ENCODE measurements around the gene TRIP4.

TRIP4 gene

DNA sequence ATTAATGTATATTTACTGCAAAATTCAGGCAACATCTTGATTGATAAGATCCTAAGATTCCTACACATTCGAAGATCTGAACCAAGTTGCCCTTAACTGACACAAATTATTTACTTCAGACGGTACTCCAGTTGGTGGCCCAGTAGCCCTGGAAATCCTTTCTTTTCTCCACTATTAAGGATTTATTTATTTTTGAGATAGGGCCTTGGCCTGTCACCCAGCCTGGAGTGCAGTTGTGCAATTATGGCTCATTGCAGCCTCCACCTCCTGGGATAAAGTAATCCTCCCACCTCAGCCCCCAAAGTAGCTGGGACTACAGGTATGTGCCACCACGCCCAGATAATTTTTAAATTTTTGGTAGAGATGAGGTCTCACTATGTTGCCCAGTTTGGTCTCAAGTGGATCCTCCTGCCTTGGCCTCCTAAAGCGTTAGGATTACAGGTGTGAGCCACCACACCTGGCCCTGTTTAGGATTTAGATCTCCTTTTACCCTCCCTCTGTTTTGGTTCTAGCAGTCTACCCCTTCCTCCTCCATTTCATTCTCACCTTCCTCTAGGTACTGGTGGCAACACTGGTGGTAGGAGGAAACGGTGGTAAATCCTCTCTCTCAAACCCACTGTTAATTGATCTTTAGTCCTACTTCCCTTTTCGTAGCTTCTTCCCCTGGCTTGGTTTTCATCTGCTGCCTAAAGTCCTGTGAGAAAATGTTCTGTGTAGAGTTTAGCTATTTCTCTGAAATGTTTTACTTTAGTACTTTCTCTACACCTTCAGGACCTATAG lies 60.1 kb downstream of the TRIP4 start:
- DNase-seq (ENCODE audit: low read depth): no peak

DNA sequence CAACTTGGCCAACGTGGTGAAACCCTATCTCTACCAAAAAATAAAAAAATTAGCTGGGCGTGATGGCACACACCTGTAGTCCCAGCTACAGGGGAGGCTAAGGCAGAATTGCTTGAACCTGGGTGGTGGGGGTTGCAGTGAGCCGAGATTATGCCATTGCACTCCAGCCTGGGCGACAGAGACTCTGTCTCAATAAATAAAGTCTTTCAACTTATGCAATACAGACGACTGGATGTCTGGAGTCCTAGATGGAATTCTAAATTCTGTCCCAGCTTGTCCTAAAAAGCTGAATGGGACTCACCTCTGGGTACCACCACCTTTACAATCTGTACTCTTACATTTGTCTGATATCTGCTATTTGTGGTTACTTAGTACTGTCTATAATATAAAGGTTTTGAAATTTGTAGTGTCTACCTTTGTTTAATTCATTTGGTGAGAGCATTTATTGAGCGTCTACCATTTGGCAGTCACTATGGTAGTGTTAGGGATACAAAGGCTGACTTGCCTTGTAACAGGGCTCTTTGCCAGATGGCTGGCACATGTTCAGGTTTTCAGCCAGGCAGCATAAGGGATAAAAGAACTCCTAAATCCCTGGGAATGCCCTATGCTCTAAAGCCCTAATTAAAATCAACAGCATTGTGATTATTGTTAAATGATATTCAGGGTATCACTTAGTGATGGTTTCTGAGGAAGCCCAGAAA lies 65.5 kb downstream of the TRIP4 start:
- DNase-seq (ENCODE audit: low read depth): peak; percentile 37

DNA sequence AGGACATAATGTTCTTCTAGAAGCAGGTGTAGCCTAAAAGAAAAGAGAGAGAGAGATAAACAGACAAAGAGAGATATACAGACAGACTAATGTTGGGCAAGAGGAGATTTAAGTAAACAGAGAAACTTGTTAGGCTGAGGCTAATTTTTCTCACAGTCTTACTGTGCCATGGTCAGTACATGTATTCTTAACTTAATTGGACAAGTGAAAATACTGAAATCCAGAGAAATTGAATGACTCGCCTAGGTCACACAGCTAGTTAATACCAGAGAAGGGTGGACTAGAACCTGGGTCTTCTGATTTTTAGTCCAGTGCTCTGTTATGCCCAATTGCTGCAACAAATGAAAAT lies 66.0 kb downstream of the TRIP4 start:
- DNase-seq (ENCODE audit: low read depth): peak; percentile 47

DNA sequence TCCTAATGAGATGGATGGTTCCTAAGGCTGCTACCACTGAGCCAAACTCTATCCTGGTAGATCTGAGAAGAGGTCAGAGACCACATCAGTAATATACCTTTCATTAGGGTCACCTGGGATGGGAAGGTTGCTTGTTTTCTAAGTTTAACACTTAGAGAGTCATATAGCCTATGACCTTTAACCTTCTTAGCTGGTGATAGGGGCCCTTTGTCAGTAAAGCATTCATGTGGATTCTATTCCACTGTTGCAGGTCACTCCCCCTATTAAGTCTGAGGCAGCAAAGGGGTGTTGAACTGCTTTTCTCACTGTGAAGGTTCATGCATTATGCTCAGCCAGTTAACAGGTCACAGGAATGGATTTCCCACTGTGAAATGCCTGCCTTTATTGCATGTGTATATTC lies 66.6 kb downstream of the TRIP4 start:
- DNase-seq (ENCODE audit: low read depth): no peak

DNA sequence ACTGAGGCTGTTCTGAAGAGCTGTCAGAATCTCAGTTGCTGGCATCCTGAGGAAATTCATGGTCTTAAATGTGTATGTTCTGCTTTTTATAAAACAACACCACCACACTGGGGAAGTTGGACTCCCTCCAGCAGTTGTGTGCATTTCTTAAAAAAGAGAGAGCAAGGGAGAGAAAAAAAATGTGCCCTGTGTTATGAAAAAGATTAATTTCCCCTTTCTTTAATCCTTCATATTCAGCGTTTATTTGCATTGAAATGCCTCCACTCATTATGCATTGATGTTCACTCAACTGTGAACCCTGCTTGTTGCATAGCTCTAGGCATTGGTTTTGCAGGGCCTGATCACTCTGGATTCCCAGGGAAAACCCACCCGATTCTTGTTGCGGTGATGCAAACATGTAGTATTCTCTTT lies 68.3 kb downstream of the TRIP4 start:
- DNase-seq (ENCODE audit: low read depth): peak; percentile 42

DNA sequence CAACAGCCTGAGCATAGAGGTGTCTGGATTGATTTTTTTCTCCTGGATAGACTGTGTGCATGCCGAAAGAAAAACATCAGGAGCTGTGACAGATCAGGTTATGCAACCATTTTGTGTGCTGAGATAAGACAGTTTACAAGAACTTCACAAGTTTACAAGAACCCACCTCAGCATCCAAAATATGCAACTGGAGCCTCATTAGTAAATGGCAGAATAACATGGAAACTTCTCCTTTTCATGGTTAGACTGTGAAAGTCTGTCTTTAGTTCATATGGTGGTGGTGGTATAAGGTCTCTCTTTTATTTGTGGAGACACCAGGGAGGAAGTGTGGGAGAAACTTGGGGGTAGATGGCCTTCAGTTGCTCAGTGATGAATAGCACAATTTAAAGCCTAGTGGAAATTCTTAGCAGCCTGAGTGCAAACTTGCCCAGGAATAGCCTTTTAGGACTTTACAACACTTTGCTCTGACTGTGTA lies 69.0 kb downstream of the TRIP4 start:
- DNase-seq (ENCODE audit: low read depth): peak; percentile 72

DNA sequence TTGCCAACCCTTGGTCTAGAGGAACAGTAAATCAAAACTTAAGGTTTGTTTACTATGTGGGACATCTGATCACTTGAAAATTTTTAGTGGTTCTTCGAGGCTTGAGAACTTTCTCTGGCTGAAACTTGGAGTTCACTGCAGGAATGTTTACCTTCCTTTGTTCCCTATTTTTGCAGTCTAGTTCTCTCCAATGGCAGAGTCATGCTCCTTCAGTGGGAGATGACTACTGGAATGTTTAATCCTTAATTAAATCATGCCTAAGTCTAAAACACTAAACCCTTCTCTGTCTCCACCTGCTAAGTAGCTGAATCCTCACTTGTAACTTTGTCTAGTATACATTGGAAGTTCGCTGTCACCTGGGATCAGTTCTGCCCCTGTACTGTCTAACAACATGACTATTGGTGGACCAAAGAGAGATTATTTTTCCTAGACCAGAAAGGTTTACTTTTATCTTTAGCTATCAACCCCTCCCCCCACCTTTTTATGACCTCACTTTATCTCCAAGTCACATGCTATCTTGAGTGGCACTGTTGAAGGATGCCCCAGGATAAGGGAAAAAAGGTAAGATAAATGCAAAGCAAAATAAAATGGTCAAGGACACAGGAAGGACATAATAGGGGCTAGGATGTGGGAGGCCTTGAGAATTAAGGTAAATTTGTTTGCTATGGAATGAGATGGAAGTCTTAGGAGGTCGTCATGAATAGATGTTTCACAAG lies 71.6 kb downstream of the TRIP4 start:
- DNase-seq (ENCODE audit: low read depth): no peak

DNA sequence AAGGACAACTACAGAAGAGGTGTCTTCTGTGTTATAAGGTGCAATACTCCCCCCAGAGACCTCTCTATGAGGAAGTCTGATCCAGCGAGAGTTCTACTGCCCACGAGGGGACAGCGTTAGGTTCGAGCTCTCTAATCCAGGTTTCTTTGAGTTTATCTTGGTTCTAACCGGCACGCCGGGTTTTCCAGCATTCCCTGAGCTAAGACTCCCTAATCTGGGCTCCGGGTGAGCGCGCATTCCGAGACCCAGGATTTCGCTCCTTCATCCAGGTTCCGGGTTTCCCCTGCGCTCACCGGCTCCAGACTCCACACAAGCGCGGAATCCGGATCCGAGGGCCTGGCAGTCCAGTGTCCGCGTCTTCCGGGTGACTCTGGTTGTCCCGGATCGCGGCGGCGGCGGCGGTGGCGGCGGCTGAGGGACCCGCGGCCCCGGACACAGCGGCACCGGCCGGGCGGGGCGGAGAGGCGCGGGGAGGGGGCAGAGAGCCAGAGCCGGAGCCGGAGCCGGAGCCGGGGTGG lies 72.6 kb downstream of the TRIP4 start, which contains the start of gene ZNF609:
Gene ZNF609 (plus strand): TSS at position 373 of the 518 bp plus-strand sequence. CDS start 38,842 bp downstream, outside the sequence.
- peak; percentile 94 for DNase-seq (ENCODE audit: low read depth)

DNA sequence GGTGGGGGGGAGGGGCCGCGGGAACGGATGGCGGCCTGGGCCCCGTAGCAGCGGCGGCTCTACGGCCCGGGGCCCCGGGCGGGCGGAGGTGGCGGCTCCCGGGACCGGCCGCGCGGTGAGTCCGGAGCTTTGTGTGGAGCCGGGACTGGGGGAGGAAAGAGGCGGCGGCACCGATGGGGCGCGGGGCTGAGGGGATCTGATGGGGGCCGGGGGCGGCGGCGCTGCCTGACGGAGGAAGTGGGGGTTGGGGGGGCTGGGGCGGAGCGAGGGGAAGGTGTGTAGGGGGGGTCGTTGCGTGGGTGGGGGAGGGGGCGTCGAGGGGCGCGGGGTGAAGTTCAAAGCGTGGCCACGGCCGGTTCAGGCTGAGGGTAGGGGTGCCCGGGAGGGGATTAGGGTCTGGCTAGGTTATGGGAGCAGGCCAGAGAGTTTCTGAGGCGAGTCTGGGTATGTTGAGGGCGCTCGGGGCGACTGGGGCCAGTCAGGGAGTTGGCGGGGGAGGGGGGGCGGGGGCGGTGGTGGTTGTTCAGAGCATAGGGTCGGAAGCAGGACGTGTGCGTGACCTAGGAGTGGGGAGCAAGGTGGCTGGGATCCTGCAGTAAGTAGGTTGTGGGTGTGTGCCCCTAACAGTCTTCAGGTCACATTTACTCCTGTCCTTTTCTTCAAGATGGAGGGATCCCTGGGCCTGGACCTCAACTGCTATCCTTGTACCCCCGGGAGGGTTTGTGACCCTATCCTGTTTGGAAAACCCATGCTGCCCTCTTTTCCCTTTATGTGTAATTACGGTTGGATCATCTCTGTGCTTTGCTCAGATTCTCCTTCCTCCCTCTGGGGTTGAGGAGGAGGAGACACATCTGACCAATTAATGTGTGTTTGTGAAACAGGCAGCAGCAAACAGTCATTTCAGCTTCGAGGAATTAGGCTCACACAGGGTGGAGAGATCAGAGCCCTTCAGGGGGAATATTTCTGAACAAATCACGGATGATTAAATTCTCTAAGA lies 73.4 kb downstream of the TRIP4 start:
- peak; percentile 83 for DNase-seq (ENCODE audit: low read depth)

DNA sequence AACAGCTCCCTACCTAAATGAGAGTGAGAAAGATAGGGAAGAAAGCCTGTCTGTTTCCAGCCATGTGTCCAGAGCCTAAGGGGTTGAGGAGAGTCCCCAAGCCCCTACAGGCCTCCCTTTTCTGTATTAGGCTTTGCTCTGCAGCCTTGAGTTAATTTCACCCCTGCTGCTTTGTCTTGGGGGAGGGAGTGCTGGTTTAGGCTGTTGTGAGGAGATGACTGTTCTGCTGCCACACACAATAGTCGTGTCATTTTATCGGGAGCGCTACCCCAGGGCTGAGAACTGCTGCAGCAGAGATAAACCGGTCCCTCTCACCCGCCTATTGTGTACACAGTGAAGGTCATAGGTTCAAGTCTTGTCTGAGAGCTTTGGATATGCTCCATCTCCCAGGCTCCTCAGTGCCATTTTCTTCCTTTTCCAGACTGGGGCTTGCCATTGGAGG lies 74.1 kb downstream of the TRIP4 start:
- peak; percentile 38 for DNase-seq (ENCODE audit: low read depth)

DNA sequence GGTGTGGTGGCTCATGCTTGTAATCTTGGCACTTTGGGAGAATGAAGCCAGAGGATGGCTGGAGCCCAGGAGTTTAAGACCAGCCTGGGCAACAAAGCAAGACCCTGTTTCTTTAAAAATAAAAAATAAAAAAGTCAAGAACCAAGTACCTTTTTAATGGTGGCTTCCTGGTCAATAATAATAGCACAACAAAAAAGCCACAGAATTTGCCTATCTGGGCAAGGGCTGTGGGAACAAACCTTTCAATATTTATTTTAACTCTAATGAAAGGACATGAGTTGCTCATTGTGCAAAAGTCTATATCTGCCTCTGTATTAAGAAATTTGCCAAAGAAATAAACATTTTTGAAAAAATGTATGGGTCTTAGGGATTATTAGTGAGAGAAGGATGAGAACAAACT lies 74.9 kb downstream of the TRIP4 start:
- DNase-seq (ENCODE audit: low read depth): no peak

DNA sequence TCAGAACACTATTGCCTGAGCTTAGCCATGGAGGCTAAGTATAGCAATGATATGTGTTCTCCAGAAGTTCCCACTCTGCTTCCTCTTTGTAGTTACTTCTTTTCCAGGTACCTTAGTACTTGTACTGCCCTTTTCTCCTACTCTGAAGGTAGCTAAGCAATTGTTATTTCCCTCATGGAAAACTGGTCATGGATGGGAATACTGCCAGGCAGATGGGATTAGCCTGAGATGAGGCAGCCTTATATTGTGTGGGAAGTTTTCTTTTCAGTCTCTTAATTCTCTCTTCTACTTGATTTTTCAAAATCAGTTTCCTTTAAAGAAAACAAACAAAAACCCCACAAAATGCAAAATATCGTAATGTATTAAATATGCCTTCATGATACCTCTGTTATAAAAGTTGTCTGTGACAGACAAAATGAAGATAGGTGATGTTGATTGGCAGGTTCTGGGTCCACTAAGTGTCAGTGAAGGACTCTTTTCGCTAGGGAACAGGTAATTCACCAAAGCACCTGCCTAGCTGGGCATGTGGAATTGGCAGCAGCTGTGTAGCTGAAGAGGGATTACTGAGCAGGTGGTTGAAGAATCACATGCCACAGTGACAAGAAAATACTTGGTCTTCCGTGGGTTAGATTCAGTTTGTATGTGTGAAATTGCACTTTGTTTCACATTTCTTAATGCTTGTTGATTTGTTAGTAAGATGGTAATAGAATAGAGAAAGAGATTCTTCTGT lies 76.8 kb downstream of the TRIP4 start:
- peak; percentile 35 for DNase-seq (ENCODE audit: low read depth)

DNA sequence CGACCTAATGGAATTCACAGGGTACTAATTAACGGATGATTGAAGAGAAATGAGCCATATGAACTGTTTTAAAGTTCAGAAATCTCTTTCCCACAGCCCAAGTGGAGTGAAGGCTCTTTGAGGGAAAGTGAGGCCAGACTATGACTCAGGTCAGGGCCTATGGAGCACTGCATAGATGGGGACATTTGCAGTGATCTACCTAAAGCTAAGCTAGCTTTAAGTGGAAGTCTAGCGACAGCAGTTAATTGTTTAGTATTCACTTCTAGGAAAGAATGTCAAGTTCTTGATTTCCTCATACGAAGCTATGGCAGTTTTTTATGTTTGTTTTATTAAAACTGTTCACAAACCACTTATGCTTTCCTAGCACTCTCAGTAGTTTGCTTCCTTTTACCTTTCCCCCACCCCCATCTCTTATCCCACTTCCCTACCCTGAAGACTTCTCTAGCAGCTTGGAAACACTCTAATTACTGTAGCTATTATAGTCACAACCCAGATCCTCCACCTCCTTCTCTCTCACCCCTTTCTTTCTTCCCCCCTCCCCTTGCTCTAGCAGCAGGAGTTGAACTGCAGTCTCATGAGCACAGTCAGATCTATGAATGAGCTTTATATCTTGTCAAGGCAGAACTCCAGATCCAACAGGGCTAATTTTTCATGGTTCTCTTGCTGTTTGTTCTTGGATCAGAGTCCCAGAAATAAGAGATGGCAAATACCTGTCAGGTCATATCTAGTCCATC lies 78.9 kb downstream of the TRIP4 start:
- DNase-seq (ENCODE audit: low read depth): no peak

DNA sequence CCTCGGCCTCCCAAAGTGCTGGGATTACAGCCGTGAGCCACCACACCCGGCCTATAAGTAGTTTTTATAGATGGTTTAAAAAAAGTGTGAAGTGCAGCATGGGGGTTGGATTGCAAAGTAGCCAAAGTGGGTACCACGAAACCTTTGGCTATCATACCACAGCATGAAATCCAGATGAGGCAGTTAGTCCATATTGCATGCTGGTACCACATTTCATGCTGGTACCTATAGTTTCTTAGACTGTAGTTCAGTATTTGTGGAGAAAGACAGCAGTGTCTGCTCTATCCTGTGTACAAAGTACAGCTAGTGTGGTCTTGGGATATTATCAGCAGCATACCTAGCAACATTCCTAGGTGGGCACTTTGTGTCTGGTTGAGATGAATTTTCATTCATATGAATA lies 84.5 kb downstream of the TRIP4 start:
- DNase-seq (ENCODE audit: low read depth): no peak

DNA sequence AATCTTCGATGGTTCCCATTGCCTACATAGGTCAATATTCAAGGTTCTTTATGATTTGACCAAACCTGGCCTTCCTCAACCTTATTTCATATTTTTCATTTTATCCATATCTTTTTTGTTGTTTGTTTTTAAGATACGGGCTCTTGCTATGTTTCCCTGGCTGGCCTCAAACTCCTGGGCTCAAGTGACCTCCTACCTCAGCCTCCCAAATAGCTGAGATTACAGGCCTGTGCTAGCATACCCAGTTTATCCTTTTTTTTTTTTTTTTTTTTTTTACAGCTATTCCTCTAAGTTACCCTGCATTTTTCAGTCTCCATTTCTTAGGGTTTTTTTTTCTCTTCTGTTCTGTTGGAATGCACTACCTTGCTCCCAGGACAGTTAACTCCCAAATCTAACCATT lies 87.2 kb downstream of the TRIP4 start:
- no peak for DNase-seq (ENCODE audit: low read depth)

DNA sequence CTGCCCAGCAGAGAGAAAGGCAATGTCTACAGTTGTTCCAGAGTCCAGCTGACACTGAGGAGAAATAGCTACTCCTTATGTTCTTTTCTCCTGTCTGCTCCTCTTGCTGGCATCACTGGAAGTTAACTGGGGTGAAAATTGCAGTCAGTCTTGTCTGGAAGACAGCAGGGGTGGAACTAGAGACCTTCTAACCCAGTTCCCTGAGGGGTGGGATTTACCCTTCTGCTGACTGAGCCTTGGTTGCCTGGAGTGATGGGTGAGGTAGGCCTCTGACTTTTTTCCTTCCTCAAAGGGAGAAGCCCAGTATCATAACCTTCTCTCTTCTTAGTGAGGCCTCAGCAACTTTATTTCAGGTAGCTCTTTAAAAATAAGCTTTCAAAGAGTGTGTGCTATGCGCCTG lies 88.9 kb downstream of the TRIP4 start:
- DNase-seq (ENCODE audit: low read depth): no peak

DNA sequence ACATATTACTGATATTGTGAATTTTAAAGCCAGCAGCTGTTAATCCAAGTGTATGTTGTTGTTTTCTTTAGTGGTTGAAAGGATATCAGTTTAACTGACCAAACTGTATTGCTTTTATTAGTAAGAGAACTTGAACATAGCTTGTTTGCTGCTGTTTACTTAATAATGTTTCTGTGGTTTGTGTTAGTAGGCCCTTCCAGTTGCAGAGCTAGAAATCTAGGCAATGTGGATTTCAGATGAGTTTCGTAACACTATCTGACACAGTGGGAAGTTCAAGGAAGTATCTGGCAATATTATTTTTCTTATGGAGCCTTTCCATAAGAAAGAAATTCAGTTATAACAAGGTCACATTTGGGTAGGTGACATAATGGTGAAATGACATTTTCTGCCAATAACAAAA lies 91.2 kb downstream of the TRIP4 start:
- DNase-seq (ENCODE audit: low read depth): peak; percentile 77

DNA sequence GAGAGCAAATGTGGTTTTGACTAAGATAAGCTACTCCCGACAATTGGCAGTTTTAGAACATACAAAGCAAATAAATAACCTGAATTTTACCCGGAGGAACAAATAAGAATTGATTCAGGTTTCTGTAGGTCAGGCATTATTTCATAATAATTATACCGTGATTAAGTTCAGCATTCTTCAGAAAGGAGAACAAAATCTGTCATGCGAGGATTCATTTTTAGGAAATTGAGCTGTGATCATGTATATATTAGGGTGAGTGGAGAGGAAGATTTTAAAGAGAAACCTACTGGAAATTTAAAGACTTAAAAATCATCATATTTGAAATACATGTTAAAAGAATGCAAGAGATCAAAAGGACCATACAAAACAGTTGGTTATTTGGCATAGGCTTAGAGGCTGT lies 93.3 kb downstream of the TRIP4 start:
- DNase-seq (ENCODE audit: low read depth): no peak

DNA sequence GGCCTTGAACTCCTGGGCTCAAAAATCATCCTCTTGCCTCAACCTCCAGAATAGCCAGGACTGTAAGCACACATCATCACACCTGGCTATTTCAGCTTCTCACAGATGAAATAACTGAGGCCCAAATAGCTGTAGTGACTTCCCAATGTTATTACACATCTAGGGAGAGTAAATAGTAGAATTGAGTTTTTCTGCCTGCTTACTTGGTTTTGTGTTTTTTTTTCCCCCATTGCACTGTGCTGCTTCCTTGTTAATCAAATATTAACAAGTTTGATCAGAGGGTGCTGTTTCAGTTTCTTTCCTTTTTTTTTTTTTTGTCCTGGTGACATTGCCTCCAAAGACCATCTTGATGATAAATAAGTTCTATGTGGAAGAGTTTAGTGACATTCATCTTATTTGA lies 96.1 kb downstream of the TRIP4 start:
- DNase-seq (ENCODE audit: low read depth): no peak

DNA sequence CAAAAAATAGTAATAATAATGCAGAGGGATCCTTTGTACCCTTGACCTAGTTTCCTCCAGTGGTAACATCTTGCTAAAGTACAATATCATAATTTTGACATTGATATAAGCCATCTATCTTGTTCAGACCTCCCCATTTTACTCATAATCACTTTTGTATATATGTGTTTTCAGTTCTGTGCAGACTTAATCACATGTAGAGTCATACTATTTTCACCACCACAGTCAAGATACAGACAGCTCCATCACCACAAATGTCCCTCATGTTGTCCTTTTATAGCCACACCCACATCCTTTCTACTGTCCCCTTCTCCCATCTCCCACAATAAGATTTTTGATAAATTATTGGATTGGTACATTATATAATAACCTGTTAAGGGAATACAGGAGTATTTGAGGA lies 98.2 kb downstream of the TRIP4 start:
- DNase-seq (ENCODE audit: low read depth): no peak
